ENCODE results near the gene NOD2.

DNA sequence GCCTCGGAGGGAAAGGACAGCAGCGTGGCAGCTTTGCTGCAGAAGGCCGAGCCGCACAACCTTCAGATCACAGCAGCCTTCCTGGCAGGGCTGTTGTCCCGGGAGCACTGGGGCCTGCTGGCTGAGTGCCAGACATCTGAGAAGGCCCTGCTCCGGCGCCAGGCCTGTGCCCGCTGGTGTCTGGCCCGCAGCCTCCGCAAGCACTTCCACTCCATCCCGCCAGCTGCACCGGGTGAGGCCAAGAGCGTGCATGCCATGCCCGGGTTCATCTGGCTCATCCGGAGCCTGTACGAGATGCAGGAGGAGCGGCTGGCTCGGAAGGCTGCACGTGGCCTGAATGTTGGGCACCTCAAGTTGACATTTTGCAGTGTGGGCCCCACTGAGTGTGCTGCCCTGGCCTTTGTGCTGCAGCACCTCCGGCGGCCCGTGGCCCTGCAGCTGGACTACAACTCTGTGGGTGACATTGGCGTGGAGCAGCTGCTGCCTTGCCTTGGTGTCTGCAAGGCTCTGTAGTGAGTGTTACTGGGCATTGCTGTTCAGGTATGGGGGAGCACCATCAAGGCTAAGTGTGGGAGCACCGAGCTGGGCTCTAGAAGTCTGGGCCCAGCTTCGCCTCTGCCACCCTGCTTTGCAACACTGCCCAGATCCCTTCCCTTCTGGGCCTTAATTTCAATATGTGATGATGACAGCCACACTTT, 18.6 kb downstream of the NOD2 start:
- TF ChIP-seq, protein P1, sequence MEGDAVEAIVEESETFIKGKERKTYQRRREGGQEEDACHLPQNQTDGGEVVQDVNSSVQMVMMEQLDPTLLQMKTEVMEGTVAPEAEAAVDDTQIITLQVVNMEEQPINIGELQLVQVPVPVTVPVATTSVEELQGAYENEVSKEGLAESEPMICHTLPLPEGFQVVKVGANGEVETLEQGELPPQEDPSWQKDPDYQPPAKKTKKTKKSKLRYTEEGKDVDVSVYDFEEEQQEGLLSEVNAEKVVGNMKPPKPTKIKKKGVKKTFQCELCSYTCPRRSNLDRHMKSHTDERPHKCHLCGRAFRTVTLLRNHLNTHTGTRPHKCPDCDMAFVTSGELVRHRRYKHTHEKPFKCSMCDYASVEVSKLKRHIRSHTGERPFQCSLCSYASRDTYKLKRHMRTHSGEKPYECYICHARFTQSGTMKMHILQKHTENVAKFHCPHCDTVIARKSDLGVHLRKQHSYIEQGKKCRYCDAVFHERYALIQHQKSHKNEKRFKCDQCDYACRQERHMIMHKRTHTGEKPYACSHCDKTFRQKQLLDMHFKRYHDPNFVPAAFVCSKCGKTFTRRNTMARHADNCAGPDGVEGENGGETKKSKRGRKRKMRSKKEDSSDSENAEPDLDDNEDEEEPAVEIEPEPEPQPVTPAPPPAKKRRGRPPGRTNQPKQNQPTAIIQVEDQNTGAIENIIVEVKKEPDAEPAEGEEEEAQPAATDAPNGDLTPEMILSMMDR (IDR thresholded peaks at IDR 0.05): no peak
- TF ChIP-seq EZH2 (IDR thresholded peaks at IDR 0.05): no peak

All from neural progenitor cell (in vitro differentiated cells).